ENCODE data around the gene RHNO1. TPM values are rescaled to one million over a fixed set of nuclear protein-coding genes. Genes with fewer than 3 reads are reported as not detected.

Gene RHNO1
- 25.5 TPM for polyA plus RNA-seq (2012; ENCODE audit: low read depth, missing spikeins)

- DNase-seq (ENCODE audit: insufficient read length, low spot score) (peak; percentile 94), FAIRE-seq (peak; percentile 96)
- TF ChIP-seq POLR2AphosphoS5 (IDR thresholded peaks at IDR 0.05; ENCODE audit: low read depth, low read length) (peak; percentile 61; the same call in 1 of the 2 replicates), TAF1 (IDR thresholded peaks at IDR 0.05; ENCODE audit: low read depth, low read length) (peak; percentile 81), POLR2A (IDR thresholded peaks at IDR 0.05; ENCODE audit: low read depth, low read length) (peak; percentile 68; the same call in 1 of the 2 replicates), POU2F2 (IDR thresholded peaks at IDR 0.05; ENCODE audit: low read depth, low read length) (0 out of 2 replicates have a peak, but pooled peaks have one; percentile 32), SPI1 (IDR thresholded peaks at IDR 0.05; ENCODE audit: low read depth, low read length) (0 out of 2 replicates have a peak, but pooled peaks have one; percentile 0), PAX5 (IDR thresholded peaks at IDR 0.05; ENCODE audit: insufficient read depth, low read length, severe bottlenecking) (no peak)
Observed at GRCh38 chr12:2877047-2877952, at the start of gene RHNO1, which contains the start of gene FOXM1. Gene RHNO1 (plus strand): TSS chr12:2877223. CDS start chr12:2885367, 8,144 bp downstream. Gene FOXM1 (minus strand): TSS chr12:2877174. CDS start chr12:2874478, 2,696 bp downstream.

DNA sequence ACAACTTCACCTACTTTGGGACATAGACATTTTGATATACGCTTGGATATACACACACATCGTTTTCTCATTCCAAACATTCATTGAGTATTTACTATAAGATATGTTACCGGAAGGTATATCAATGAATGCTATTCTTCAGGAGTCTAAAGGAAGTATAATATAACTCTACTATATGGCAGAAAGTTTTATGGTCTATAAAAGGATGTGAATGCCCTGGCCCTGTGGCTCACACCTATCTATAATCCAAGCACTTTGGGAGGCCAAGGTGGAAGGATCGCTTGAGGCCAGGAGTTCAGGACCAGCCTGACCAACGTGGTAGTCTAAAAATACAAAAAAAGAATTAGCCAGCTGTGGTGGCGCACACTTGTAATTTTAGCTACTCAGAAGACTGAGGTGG, 47.7 kb upstream of the RHNO1 start:
- no peak for TF ChIP-seq SPI1 (IDR thresholded peaks at IDR 0.05; ENCODE audit: low read depth, low read length)
- no peak for TF ChIP-seq TAF1 (IDR thresholded peaks at IDR 0.05; ENCODE audit: low read depth, low read length)
- no peak for TF ChIP-seq POLR2AphosphoS5 (IDR thresholded peaks at IDR 0.05; ENCODE audit: low read depth, low read length)
- TF ChIP-seq PAX5 (IDR thresholded peaks at IDR 0.05; ENCODE audit: insufficient read depth, low read length, severe bottlenecking), result no peak
- no peak for TF ChIP-seq POU2F2 (IDR thresholded peaks at IDR 0.05; ENCODE audit: low read depth, low read length)
- TF ChIP-seq POLR2A (IDR thresholded peaks at IDR 0.05; ENCODE audit: low read depth, low read length), result no peak
- DNase-seq (ENCODE audit: insufficient read length, low spot score), result no peak
- no peak for FAIRE-seq

GRCh38 chr12:2832550-2833127, 44.4 kb upstream of the RHNO1 start:
- DNase-seq (ENCODE audit: insufficient read length, low spot score) (no peak), FAIRE-seq (no peak)
- no peak for TF ChIP-seq POU2F2 (IDR thresholded peaks at IDR 0.05; ENCODE audit: low read depth, low read length)
- TF ChIP-seq TAF1 (IDR thresholded peaks at IDR 0.05; ENCODE audit: low read depth, low read length), result no peak
- no peak for TF ChIP-seq SPI1 (IDR thresholded peaks at IDR 0.05; ENCODE audit: low read depth, low read length)
- TF ChIP-seq POLR2AphosphoS5 (IDR thresholded peaks at IDR 0.05; ENCODE audit: low read depth, low read length), result no peak
- TF ChIP-seq POLR2A (IDR thresholded peaks at IDR 0.05; ENCODE audit: low read depth, low read length), result no peak
- TF ChIP-seq PAX5 (IDR thresholded peaks at IDR 0.05; ENCODE audit: insufficient read depth, low read length, severe bottlenecking), result no peak

DNA sequence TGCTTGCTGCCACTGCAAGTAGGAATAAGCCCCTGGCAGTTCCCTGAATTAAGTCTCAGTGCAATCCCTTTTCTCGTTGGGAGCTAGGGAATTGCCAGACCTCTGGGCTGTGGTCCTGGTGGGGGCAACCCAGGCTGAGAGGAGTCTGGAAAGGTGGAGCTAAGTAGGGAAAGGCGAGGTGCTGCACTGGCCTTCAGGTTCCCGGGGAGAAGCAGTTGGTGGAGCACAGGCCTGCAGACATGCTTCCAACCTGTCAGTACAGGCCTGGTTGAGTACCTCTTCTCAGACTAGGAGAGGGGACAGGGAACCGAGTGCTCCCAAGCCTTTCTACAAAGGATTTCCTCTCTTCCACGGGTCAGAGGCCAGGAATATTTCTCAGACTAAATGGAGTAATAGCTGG, 43.7 kb upstream of the RHNO1 start:
- no peak for TF ChIP-seq SPI1 (IDR thresholded peaks at IDR 0.05; ENCODE audit: low read depth, low read length)
- no peak for TF ChIP-seq PAX5 (IDR thresholded peaks at IDR 0.05; ENCODE audit: insufficient read depth, low read length, severe bottlenecking)
- TF ChIP-seq POU2F2 (IDR thresholded peaks at IDR 0.05; ENCODE audit: low read depth, low read length), result no peak
- no peak for TF ChIP-seq POLR2AphosphoS5 (IDR thresholded peaks at IDR 0.05; ENCODE audit: low read depth, low read length)
- no peak for TF ChIP-seq POLR2A (IDR thresholded peaks at IDR 0.05; ENCODE audit: low read depth, low read length)
- no peak for TF ChIP-seq TAF1 (IDR thresholded peaks at IDR 0.05; ENCODE audit: low read depth, low read length)
- DNase-seq (ENCODE audit: insufficient read length, low spot score), result no peak
- no peak for FAIRE-seq

GRCh38 chr12:2833810-2834209, 43.2 kb upstream of the RHNO1 start:
- TF ChIP-seq TAF1 (IDR thresholded peaks at IDR 0.05; ENCODE audit: low read depth, low read length), result no peak
- no peak for TF ChIP-seq POU2F2 (IDR thresholded peaks at IDR 0.05; ENCODE audit: low read depth, low read length)
- TF ChIP-seq POLR2AphosphoS5 (IDR thresholded peaks at IDR 0.05; ENCODE audit: low read depth, low read length), result no peak
- no peak for TF ChIP-seq SPI1 (IDR thresholded peaks at IDR 0.05; ENCODE audit: low read depth, low read length)
- TF ChIP-seq POLR2A (IDR thresholded peaks at IDR 0.05; ENCODE audit: low read depth, low read length), result no peak
- TF ChIP-seq PAX5 (IDR thresholded peaks at IDR 0.05; ENCODE audit: insufficient read depth, low read length, severe bottlenecking), result no peak
- FAIRE-seq (no peak), DNase-seq (ENCODE audit: insufficient read length, low spot score) (no peak)

DNA sequence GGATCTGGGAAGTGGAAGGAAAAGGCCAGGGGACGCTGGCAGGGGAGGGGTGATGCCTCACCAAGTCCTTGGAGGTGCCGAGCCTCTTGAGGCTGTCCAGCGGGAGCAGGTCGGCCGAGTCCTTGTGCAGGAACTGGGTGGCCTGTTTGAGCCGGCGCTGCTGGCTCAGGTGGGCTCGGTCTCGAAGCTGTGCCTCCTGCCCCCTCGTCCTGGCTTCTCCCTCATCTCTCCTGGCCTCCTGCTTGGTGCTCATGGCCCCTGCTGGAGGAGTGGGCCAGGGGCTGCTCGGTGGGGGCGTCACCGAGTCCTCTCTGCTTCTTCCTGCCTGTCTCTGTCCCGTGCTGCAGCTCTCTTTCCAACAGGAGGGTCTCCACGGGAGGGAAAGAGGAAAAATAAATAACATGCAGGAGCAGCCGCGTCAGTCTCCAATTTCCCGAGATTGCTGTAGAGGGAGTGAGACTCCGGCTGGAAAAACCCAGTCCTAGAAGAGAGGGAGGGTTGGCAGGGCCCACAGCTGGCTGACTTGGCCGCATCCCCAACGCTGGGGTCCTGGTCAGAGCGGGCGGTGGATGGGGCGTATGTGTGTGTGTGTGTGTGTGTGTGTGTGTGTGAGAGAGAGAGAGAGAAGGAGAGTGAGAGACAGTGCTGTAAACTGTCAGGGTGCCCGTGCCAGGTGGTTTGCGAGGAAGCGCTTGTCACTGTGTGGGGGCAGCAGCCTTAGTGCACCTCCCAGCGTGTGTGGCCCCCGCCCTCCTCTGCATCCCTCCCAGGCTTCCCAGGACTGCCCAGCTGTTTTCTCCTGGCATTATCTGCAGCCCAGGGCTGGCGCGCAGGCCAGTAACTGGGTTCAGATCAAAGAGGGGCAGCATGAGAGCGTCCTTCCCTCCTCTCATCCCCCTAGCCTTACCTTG, 42.2 kb upstream of the RHNO1 start, which contains the start of gene NRIP2:
NRIP2 (minus strand) TSS at position 455 of the 911 bp plus-strand sequence; CDS start at position 403, 52 bp downstream.
- DNase-seq (ENCODE audit: insufficient read length, low spot score), result no peak
- TF ChIP-seq POU2F2 (IDR thresholded peaks at IDR 0.05; ENCODE audit: low read depth, low read length) (no peak), SPI1 (IDR thresholded peaks at IDR 0.05; ENCODE audit: low read depth, low read length) (no peak), POLR2A (IDR thresholded peaks at IDR 0.05; ENCODE audit: low read depth, low read length) (no peak), TAF1 (IDR thresholded peaks at IDR 0.05; ENCODE audit: low read depth, low read length) (no peak), PAX5 (IDR thresholded peaks at IDR 0.05; ENCODE audit: insufficient read depth, low read length, severe bottlenecking) (no peak), POLR2AphosphoS5 (IDR thresholded peaks at IDR 0.05; ENCODE audit: low read depth, low read length) (no peak)
- no peak for FAIRE-seq

DNA sequence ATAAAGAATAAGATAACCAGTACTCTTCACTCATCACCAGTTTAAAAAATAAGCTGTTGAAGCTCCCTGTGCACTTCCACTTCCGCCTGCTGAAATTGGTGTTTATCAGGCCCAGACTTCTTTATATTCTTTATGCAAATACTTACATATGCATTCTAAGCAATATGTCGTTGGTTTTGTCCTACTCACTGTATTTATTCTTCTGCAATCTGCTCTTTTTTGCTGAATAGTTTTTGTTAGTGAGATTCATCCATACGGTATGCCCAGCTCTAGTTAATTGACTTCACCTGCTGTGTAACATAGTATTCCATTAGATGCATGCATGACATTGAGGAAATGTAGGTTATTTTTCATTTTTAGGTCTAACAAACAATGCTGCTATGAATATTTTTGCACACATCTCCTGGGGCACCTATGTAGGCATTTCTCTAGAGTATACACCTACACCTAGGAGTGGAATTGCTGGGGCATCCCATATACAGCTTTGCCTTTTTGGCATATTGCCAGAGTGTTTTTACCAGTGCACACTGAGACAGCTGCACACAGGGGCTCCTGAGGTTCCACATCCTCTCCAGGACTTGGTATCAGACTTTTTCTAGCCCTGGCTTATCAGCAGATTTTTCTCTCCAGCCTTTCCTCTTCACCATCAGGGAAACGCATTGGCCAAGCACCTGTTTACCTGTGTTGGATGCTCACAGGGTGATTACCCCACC, 41.2 kb upstream of the RHNO1 start:
- FAIRE-seq, result no peak
- TF ChIP-seq PAX5 (IDR thresholded peaks at IDR 0.05; ENCODE audit: insufficient read depth, low read length, severe bottlenecking), result no peak
- no peak for TF ChIP-seq TAF1 (IDR thresholded peaks at IDR 0.05; ENCODE audit: low read depth, low read length)
- TF ChIP-seq POU2F2 (IDR thresholded peaks at IDR 0.05; ENCODE audit: low read depth, low read length), result no peak
- TF ChIP-seq SPI1 (IDR thresholded peaks at IDR 0.05; ENCODE audit: low read depth, low read length), result no peak
- no peak for TF ChIP-seq POLR2A (IDR thresholded peaks at IDR 0.05; ENCODE audit: low read depth, low read length)
- TF ChIP-seq POLR2AphosphoS5 (IDR thresholded peaks at IDR 0.05; ENCODE audit: low read depth, low read length), result no peak
- no peak for DNase-seq (ENCODE audit: insufficient read length, low spot score)

DNA sequence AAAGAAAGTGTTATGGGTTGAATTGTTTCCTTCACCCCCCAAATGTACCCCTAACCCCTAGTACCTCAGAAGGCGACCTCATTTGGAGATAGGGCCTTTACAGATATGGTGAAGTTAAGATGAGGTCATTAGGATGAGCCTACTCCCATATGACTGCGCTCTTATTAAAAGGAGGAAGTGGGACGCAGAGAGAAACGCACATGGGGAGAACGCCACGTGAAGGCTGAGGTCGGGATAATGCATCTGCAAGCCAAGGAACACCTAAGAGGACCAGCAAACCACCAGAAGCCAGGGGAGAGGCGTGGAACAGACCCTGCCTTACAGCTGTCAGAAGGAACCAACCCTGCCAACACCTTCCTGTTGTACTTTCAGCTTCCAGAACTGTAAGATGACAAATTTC, 40.4 kb upstream of the RHNO1 start:
- DNase-seq (ENCODE audit: insufficient read length, low spot score) (no peak), FAIRE-seq (no peak)
- TF ChIP-seq POLR2AphosphoS5 (IDR thresholded peaks at IDR 0.05; ENCODE audit: low read depth, low read length) (no peak), PAX5 (IDR thresholded peaks at IDR 0.05; ENCODE audit: insufficient read depth, low read length, severe bottlenecking) (no peak), SPI1 (IDR thresholded peaks at IDR 0.05; ENCODE audit: low read depth, low read length) (peak; percentile 33), TAF1 (IDR thresholded peaks at IDR 0.05; ENCODE audit: low read depth, low read length) (no peak)

Data from GM12891 (cell line).